Endothelial cell of umbilical vein (primary cell): ENCODE measurements around the gene CDC42SE2. TPM values are rescaled to one million over a fixed set of nuclear protein-coding genes. Genes with fewer than 3 reads are reported as not detected.

Experiments
- BruUV-seq: library from RNA; stranded (reverse); fragments of 400-500 nt; replicated peaks from 2 replicates; lab custom pipeline; 2021; lab: Mats Ljungman, UMichigan
- CTCF ChIA-PET: fragments of 300-600, 350-600 bp; sonication (Branson Sonifier 250); formaldehyde crosslinking; loops from one replicate; lab custom pipeline; 2021; ENCODE audit warnings: antibody characterized with exemption, inconsistent platforms; lab: Charles Lee
- POLR2A ChIA-PET: fragments of 300-600, 350-600 bp; sonication (Branson Sonifier 250); formaldehyde crosslinking; loops from one replicate; lab custom pipeline; 2021; ENCODE audit warnings: antibody characterized with exemption, inconsistent platforms; lab: Charles Lee
- DNase-seq: peaks from one replicate; pipeline ENCODE4 v3.0.0-alpha.2; 2011; ENCODE audit warnings: low read depth, low spot score
- FAIRE-seq: peaks from 2 replicates; lab custom pipeline; 2011; peaks lifted over from hg19 to GRCh38; lab: Jason Lieb, UNC
- H2AFZ ChIP-seq: 2 replicates; pipeline ENCODE4 v1.6.0; 2012; ENCODE audit warnings: low read depth, low read length, control low read depth, inconsistent platforms
- H3K27ac ChIP-seq: 2 replicates; pipeline ENCODE4 v1.5.1; 2011; ENCODE audit warnings: low read depth, mild to moderate bottlenecking, control low read depth, low read length, moderate library complexity; ENCODE audit not compliant: insufficient read depth
- H3K27me3 ChIP-seq, 2 experiments: 2 replicates each; pipeline versions ENCODE4 v1.6.0 to v1.6.1; 2011; ENCODE audit warnings: low read length in 2 of 2, mixed read lengths in 1 of 2; ENCODE audit not compliant: control insufficient read depth in 2 of 2, insufficient read depth in 2 of 2
- H3K36me3 ChIP-seq, 2 experiments: 2 replicates in 1 of 2; 3 replicates in 1 of 2; pipeline ENCODE4 v1.5.1; 2011; ENCODE audit warnings: low read length in 2 of 2, mild to moderate bottlenecking in 1 of 2, moderate library complexity in 1 of 2; ENCODE audit not compliant: control insufficient read depth in 2 of 2, insufficient read depth in 2 of 2; ENCODE audit errors: extremely low read depth in 1 of 2
- H3K4me1 ChIP-seq: 3 replicates; pipeline ENCODE4 v1.5.1; 2011; ENCODE audit warnings: mild to moderate bottlenecking, low read length; ENCODE audit not compliant: control insufficient read depth, insufficient read depth; ENCODE audit errors: extremely low read depth
- H3K4me2 ChIP-seq: 2 replicates; pipeline ENCODE4 v1.6.1; 2011; ENCODE audit warnings: low read length, control low read depth, mixed read lengths; ENCODE audit not compliant: insufficient read depth
- H3K4me3 ChIP-seq, 3 experiments: fragments of 200-600 bp in 1 of 3; sonication (generic), shearing (Covaris generic) in 1 of 3; replicated peaks in 1 of 3; 2 replicates each; pipeline ENCODE4 v1.5.1; 2011 to 2016; ENCODE audit warnings: control low read depth in 3 of 3, low read length in 3 of 3, mild to moderate bottlenecking in 2 of 3, inconsistent platforms in 1 of 3, low read depth in 1 of 3, moderate library complexity in 1 of 3; ENCODE audit not compliant: insufficient read depth in 1 of 3
- H3K79me2 ChIP-seq: 2 replicates; pipeline ENCODE4 v1.6.0; 2012; ENCODE audit warnings: low read length, inconsistent platforms; ENCODE audit not compliant: control insufficient read depth, insufficient read depth
- H3K9ac ChIP-seq: replicated peaks from 2 replicates; pipeline ENCODE3; 2011; ENCODE audit warnings: low read length, control low read depth; ENCODE audit not compliant: insufficient read depth; ENCODE audit errors: extremely low read depth
- H3K9me1 ChIP-seq: replicated peaks from 3 replicates; pipeline ENCODE4 v1.6.0; 2011; ENCODE audit warnings: mild to moderate bottlenecking, low read length; ENCODE audit not compliant: control insufficient read depth, insufficient read depth; ENCODE audit errors: extremely low read depth
- H3K9me3 ChIP-seq: replicated peaks from 2 replicates; pipeline ENCODE4 v1.5.1; 2012; ENCODE audit warnings: low read length, inconsistent platforms; ENCODE audit not compliant: control insufficient read depth, insufficient read depth
- H4K20me1 ChIP-seq: replicated peaks from 2 replicates; pipeline ENCODE3; 2011; ENCODE audit warnings: mild to moderate bottlenecking, low read length; ENCODE audit not compliant: control insufficient read depth, insufficient read depth; ENCODE audit errors: extremely low read depth
- CTCF ChIP-seq, 2 donors: IDR thresholded peaks; 1 replicate in 1 of 2; 2 replicates in 1 of 2; pipeline ENCODE4 v1.5.1; 2011; ENCODE audit warnings: low read length in 2 of 2, mild to moderate bottlenecking in 2 of 2, moderate library complexity in 2 of 2, control low read depth in 1 of 2, inconsistent platforms in 1 of 2, low read depth in 1 of 2; ENCODE audit not compliant: insufficient read depth in 1 of 2; ENCODE audit errors: extremely low read depth in 1 of 2
- EZH2 ChIP-seq: IDR thresholded peaks from 2 replicates; pipeline ENCODE4 v1.6.1; 2012; ENCODE audit warnings: borderline replicate concordance, low read depth, mild to moderate bottlenecking, moderate library complexity, low read length, inconsistent platforms; ENCODE audit not compliant: severe bottlenecking
- FOS ChIP-seq: IDR thresholded peaks from 2 replicates; pipeline ENCODE4 v1.6.1; 2011; ENCODE audit warnings: mild to moderate bottlenecking, low read length, moderate library complexity, borderline replicate concordance; ENCODE audit not compliant: insufficient read depth
- GATA2 ChIP-seq: IDR thresholded peaks from 2 replicates; pipeline ENCODE4 v1.7.0; 2011; ENCODE audit warnings: low read depth, mild to moderate bottlenecking, moderate library complexity, mixed read lengths, low read length; ENCODE audit not compliant: insufficient read length, insufficient read depth
- JUN ChIP-seq: IDR thresholded peaks from 2 replicates; pipeline ENCODE4 v1.6.1; 2011; ENCODE audit warnings: borderline replicate concordance, low read depth; ENCODE audit not compliant: insufficient read length, insufficient read depth
- MAX ChIP-seq: IDR thresholded peaks from 2 replicates; pipeline ENCODE4 v1.6.1; 2011; ENCODE audit not compliant: insufficient read depth, insufficient read length
- MYC ChIP-seq: IDR thresholded peaks from one replicate; pipeline ENCODE4 v1.6.1; 2011; ENCODE audit warnings: mild to moderate bottlenecking, low read depth, low read length
- POLR2A ChIP-seq: IDR thresholded peaks from 2 replicates; pipeline ENCODE4 v1.6.1; 2012; ENCODE audit warnings: low read depth, mild to moderate bottlenecking, control low read depth, low read length
- POLR2AphosphoS5 ChIP-seq: IDR thresholded peaks from 2 replicates; pipeline ENCODE4 v1.6.1; 2012; ENCODE audit warnings: low read depth, mild to moderate bottlenecking, control low read depth, low read length, moderate library complexity; ENCODE audit not compliant: insufficient read depth
- dilution Hi-C: fragments of 300-500 bp; cut with MboI; formaldehyde crosslinking; loops from one replicate; pipeline ENCODE4 v1.15.0; 2019; ENCODE audit warnings: low sequenced_read_pairs; ENCODE audit not compliant: extremely low pct_ligation_motif_present
- intact Hi-C: fragments of 100-400 bp; cut with micrococcal nuclease; formaldehyde crosslinking; loops from one replicate; pipeline ENCODE4 v1.10.0; 2022
- polyA plus RNA-seq, 4 experiments: library from polyadenylated mRNA; depleted of rRNA in 3 of 4; stranded (reverse) in 3 of 4; unstranded in 1 of 4; fragments of >200 nt; gene quantifications; 2 replicates each; pipeline versions ENCODE4 v1.2.1 to v1.2.3, GENCODE V29; 2011 to 2012; ENCODE audit warnings: missing spikeins in 1 of 4
- total RNA-seq: library from RNA; stranded (reverse); gene quantifications from 2 replicates; pipeline ENCODE4 v1.2.3, GENCODE V29; 2021

The CDC42SE2 gene
- total and polyA plus RNA-seq, 2 donors (not counting 3 experiments of a cell fraction or from before 2014, with no cell fraction given) = 14.7 to 21.9 TPM

GRCh38 chr5:131250751-131251475 lies 12.9 kb upstream of the CDC42SE2 start:
- ChIA-PET CTCF (interaction anchor here (0.7 to 1.1 kb wide), 2 partner anchors 9 to 13 kb away, joined by 3 read pairs; partner anchors contain the start of gene CDC42SE2), POLR2A (no interaction called here)
- Histone ChIP-seq H3K9ac (no peak overlapping the region), H3K9me3 (no peaks in the 10 kb centered on the region), H4K20me1 (no peaks in the 10 kb centered on the region), H3K36me3 (no peaks in the 10 kb centered on the region), H3K4me3 (no peak overlapping the region), H3K9me1 (no peaks in the 10 kb centered on the region), H3K4me2 (no peak overlapping the region), H3K27me3 (no peaks in the 10 kb centered on the region), H2AFZ (no peak overlapping the region), H3K27ac (no peak overlapping the region), H3K79me2 (no peaks in the 10 kb centered on the region), H3K4me1 (peaks cover 8% of the 10 kb centered on the region)
- DNase-seq = no peak
- BruUV-seq = no TSS peak
- TF ChIP-seq EZH2 (no peak), JUN (no peak), GATA2 (no peak), POLR2AphosphoS5 (no peak), CTCF (IDR thresholded peaks at IDR 0.05; ENCODE audit: extremely low read depth in 1 of 2, insufficient read depth in 1 of 2, low read depth in 1 of 2, low read length in 2 of 2) (no peak), POLR2A (no peak), FOS (no peak), MYC (no peak), MAX (no peak)
- dilution Hi-C loops = no loop called here
- no peak for FAIRE-seq
- intact Hi-C loops = no loop called here
